ENCODE measurements around the gene IER5L.

IER5L gene

GRCh38 chr9:129149442-129149841 lies 28.6 kb downstream of the IER5L start:
- Histone ChIP-seq H4K20me1 (ENCODE audit: insufficient read depth, low read length) (no peaks in the 10 kb centered on the region), H3K79me2 (ENCODE audit: low read length) (no peaks in the 10 kb centered on the region), H3K27me3 (replicated peaks; ENCODE audit: insufficient read depth, low read length) (no peaks in the 10 kb centered on the region), H3K4me3 (ENCODE audit: low read length) (no peak overlapping the region), H2AFZ (ENCODE audit: low read length) (no peak overlapping the region), H3K27ac (ENCODE audit: low read length) (no peak overlapping the region), H3K9me2 (replicated peaks; ENCODE audit: insufficient read depth, low read length) (no peaks in the 10 kb centered on the region), H3K4me2 (ENCODE audit: low read depth, low read length) (no peak overlapping the region), H3K4me1 (ENCODE audit: low read length) (no peaks in the 10 kb centered on the region), H3K9me3 (replicated peaks; ENCODE audit: insufficient read depth, low read length) (no peaks in the 10 kb centered on the region), H3K36me3 (replicated peaks; ENCODE audit: insufficient read depth, low read length) (no peaks in the 10 kb centered on the region; the same call in 1 of the 2 replicates), H3F3A (ENCODE audit: insufficient read depth, low read length) (no peaks in the 10 kb centered on the region), H3K9ac (ENCODE audit: low read length) (no peak overlapping the region)
- no peak for DNase-seq
- TF ChIP-seq CTCF (IDR thresholded peaks at IDR 0.05; ENCODE audit: low read length): no peak
- TF ChIP-seq EZH2phosphoT487 (IDR thresholded peaks at IDR 0.05; ENCODE audit: low read length): no peak
- no peak for TF ChIP-seq EZH2 (optimal IDR thresholded peaks at IDR 0.05; ENCODE audit: low read depth, low read length)

DNA sequence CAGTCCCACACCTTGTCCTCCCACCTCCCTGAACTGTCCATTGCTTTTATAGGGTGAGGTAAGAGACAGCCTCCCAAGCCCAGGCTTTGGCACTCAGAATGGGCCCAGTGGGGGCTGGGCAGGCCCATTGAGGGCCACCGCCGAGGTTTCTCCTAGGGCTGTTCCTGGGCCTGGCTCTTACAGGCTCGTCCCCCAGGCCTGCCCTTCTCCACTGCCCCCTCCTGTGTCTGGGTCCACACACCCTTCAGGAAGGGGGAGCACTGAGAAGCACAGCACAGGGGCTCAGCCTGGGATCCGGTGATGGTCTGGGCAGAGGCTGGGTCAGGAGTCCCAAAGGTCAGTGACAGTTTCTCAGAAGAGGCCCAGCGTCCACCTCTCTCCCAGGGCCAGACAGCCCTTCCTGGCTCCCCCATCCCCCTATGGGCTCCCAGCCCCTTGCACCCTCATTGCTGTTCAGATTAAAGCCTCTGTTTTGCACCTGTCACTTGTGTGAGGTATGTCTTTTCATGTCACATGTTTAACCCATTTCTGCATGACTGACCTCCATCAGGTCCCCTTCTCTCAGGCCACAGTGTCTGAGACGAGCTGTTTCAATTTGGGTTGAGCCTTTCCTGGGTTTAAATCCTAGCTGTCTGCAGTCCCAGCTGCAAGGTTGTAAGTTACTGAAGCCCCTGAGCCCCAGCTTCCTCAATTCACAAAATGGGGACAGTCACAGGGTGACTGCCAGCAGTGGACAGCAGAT lies 29.4 kb downstream of the IER5L start:
- no peaks in the 10 kb centered on the region for H3F3A ChIP-seq (ENCODE audit: insufficient read depth, low read length)
- H3K4me1 ChIP-seq (ENCODE audit: low read length): no peaks in the 10 kb centered on the region
- TF ChIP-seq EZH2phosphoT487 (IDR thresholded peaks at IDR 0.05; ENCODE audit: low read length): no peak
- H4K20me1 ChIP-seq (ENCODE audit: insufficient read depth, low read length): no peaks in the 10 kb centered on the region
- H3K27ac ChIP-seq (ENCODE audit: low read length): no peak overlapping the region
- H3K9me3 ChIP-seq (replicated peaks; ENCODE audit: insufficient read depth, low read length): no peaks in the 10 kb centered on the region
- H3K27me3 ChIP-seq (replicated peaks; ENCODE audit: insufficient read depth, low read length): no peaks in the 10 kb centered on the region
- no peak overlapping the region for H3K4me2 ChIP-seq (ENCODE audit: low read depth, low read length)
- H3K79me2 ChIP-seq (ENCODE audit: low read length): no peaks in the 10 kb centered on the region
- H3K9ac ChIP-seq (ENCODE audit: low read length): no peak overlapping the region
- no peak for DNase-seq
- no peak overlapping the region for H3K4me3 ChIP-seq (ENCODE audit: low read length)
- H3K9me2 ChIP-seq (replicated peaks; ENCODE audit: insufficient read depth, low read length): no peaks in the 10 kb centered on the region
- no peaks in the 10 kb centered on the region; the same call in 1 of the 2 replicates for H3K36me3 ChIP-seq (replicated peaks; ENCODE audit: insufficient read depth, low read length)
- no peak overlapping the region for H2AFZ ChIP-seq (ENCODE audit: low read length)

- no peak for DNase-seq
- H3K4me3 ChIP-seq (ENCODE audit: low read length): no peak overlapping the region
- no peaks in the 10 kb centered on the region for H3K4me1 ChIP-seq (ENCODE audit: low read length)
- no peaks in the 10 kb centered on the region; the same call in 1 of the 2 replicates for H3K36me3 ChIP-seq (replicated peaks; ENCODE audit: insufficient read depth, low read length)
- H3K9ac ChIP-seq (ENCODE audit: low read length): no peak overlapping the region
- TF ChIP-seq CTCF (IDR thresholded peaks at IDR 0.05; ENCODE audit: low read length): no peak
- TF ChIP-seq EZH2 (optimal IDR thresholded peaks at IDR 0.05; ENCODE audit: low read depth, low read length): no peak
- no peak for TF ChIP-seq EZH2phosphoT487 (IDR thresholded peaks at IDR 0.05; ENCODE audit: low read length)
- no peaks in the 10 kb centered on the region for H3K9me2 ChIP-seq (replicated peaks; ENCODE audit: insufficient read depth, low read length)
- H3K27me3 ChIP-seq (replicated peaks; ENCODE audit: insufficient read depth, low read length): no peaks in the 10 kb centered on the region
- H3K9me3 ChIP-seq (replicated peaks; ENCODE audit: insufficient read depth, low read length): no peaks in the 10 kb centered on the region
- H3K27ac ChIP-seq (ENCODE audit: low read length): no peak overlapping the region
- H3K79me2 ChIP-seq (ENCODE audit: low read length): peaks cover 9% of the 10 kb centered on the region; the same call in 1 of the 2 replicates
- H3K4me2 ChIP-seq (ENCODE audit: low read depth, low read length): no peak overlapping the region
- H3F3A ChIP-seq (ENCODE audit: insufficient read depth, low read length): no peaks in the 10 kb centered on the region
- H4K20me1 ChIP-seq (ENCODE audit: insufficient read depth, low read length): no peaks in the 10 kb centered on the region
- no peak overlapping the region for H2AFZ ChIP-seq (ENCODE audit: low read length)
Measured at GRCh38 chr9:129146441-129146941, 31.6 kb downstream of the IER5L start.

GRCh38 chr9:129145841-129146292 lies 32.2 kb downstream of the IER5L start:
- Histone ChIP-seq H3K9ac (ENCODE audit: low read length) (no peak overlapping the region), H3K4me3 (ENCODE audit: low read length) (no peak overlapping the region), H3K4me2 (ENCODE audit: low read depth, low read length) (no peak overlapping the region), H3K36me3 (replicated peaks; ENCODE audit: insufficient read depth, low read length) (no peaks in the 10 kb centered on the region; the same call in 1 of the 2 replicates), H3K9me3 (replicated peaks; ENCODE audit: insufficient read depth, low read length) (no peaks in the 10 kb centered on the region), H3K4me1 (ENCODE audit: low read length) (peaks cover 3% of the 10 kb centered on the region; the same call in 1 of the 2 replicates), H4K20me1 (ENCODE audit: insufficient read depth, low read length) (no peaks in the 10 kb centered on the region), H3K79me2 (ENCODE audit: low read length) (peaks cover 15% of the 10 kb centered on the region), H3K9me2 (replicated peaks; ENCODE audit: insufficient read depth, low read length) (no peaks in the 10 kb centered on the region), H3F3A (ENCODE audit: insufficient read depth, low read length) (no peaks in the 10 kb centered on the region; the same call in 1 of the 2 replicates), H2AFZ (ENCODE audit: low read length) (no peak overlapping the region), H3K27ac (ENCODE audit: low read length) (no peak overlapping the region), H3K27me3 (replicated peaks; ENCODE audit: insufficient read depth, low read length) (no peaks in the 10 kb centered on the region)
- DNase-seq: no peak
- TF ChIP-seq EZH2phosphoT487 (IDR thresholded peaks at IDR 0.05; ENCODE audit: low read length) (no peak), EZH2 (optimal IDR thresholded peaks at IDR 0.05; ENCODE audit: low read depth, low read length) (no peak), CTCF (IDR thresholded peaks at IDR 0.05; ENCODE audit: low read length) (no peak)

Measured in MM.1S (cell line).